Loucy (cell line): ENCODE measurements around the gene RAMACL.

ENCODE experiments used
- H2AFZ ChIP-seq: fragments of 200-600 bp; sonication (generic); 2 replicates; pipeline ENCODE4 v1.6.0; 2016; ENCODE audit warnings: antibody characterized with exemption, mild to moderate bottlenecking, low read length, moderate library complexity
- H3F3A ChIP-seq: fragments of 200-600 bp; 2 replicates; pipeline ENCODE4 v1.6.0; 2016; ENCODE audit warnings: antibody characterized with exemption, low read depth, mild to moderate bottlenecking
- H3K27me3 ChIP-seq: fragments of 200-600 bp; sonication (generic); 2 replicates; pipeline ENCODE4 v1.6.1; 2014; ENCODE audit warnings: low read length, mild to moderate bottlenecking; ENCODE audit not compliant: insufficient read depth, poor library complexity, severe bottlenecking
- H3K36me3 ChIP-seq: fragments of 200-600 bp; sonication (generic); 2 replicates; pipeline ENCODE4 v1.6.1; 2016; ENCODE audit warnings: low read length; ENCODE audit not compliant: insufficient read depth
- H3K4me1 ChIP-seq: fragments of 200-600 bp; sonication (generic); 2 replicates; pipeline ENCODE4 v1.5.1; 2014; ENCODE audit warnings: low read length, mild to moderate bottlenecking; ENCODE audit not compliant: insufficient read depth, poor library complexity, severe bottlenecking
- H3K4me2 ChIP-seq: fragments of 200-600 bp; sonication (generic); 2 replicates; pipeline ENCODE4 v1.6.0; 2014; ENCODE audit warnings: antibody characterized with exemption, low read length, low read depth, mild to moderate bottlenecking; ENCODE audit not compliant: poor library complexity, severe bottlenecking
- H3K4me3 ChIP-seq: fragments of 200-600 bp; sonication (generic); 2 replicates; pipeline ENCODE4 v1.5.1; 2014; ENCODE audit warnings: low read length, mild to moderate bottlenecking, mixed read lengths; ENCODE audit not compliant: poor library complexity, severe bottlenecking
- H3K79me2 ChIP-seq: fragments of 200-600 bp; sonication (generic); 2 replicates; pipeline ENCODE4 v1.6.1; 2014; ENCODE audit warnings: low read length; ENCODE audit not compliant: insufficient read depth
- H3K9ac ChIP-seq: fragments of 200-600 bp; sonication (generic); 2 replicates; pipeline ENCODE4 v1.6.0; 2014; ENCODE audit warnings: mild to moderate bottlenecking, low read depth, low read length, moderate library complexity; ENCODE audit not compliant: poor library complexity, severe bottlenecking
- H3K9me2 ChIP-seq: fragments of 200-600 bp; sonication (generic); replicated peaks from 2 replicates; pipeline ENCODE4 v1.6.1; 2016; ENCODE audit warnings: low read depth, low read length, mixed read lengths
- H3K9me3 ChIP-seq: fragments of 200-600 bp; sonication (generic); 2 replicates; pipeline ENCODE4 v1.6.1; 2014; ENCODE audit warnings: mild to moderate bottlenecking, antibody characterized with exemption, low read length, low read depth; ENCODE audit not compliant: insufficient read depth
- H4K20me1 ChIP-seq: fragments of 200-600 bp; sonication (generic); 2 replicates; pipeline ENCODE4 v1.6.0; 2014; ENCODE audit warnings: antibody characterized with exemption, low read length, mild to moderate bottlenecking; ENCODE audit not compliant: insufficient read depth, poor library complexity, severe bottlenecking
- CTCF ChIP-seq: fragments of 200-600 bp; sonication (generic); conservative IDR thresholded peaks from 2 replicates; pipeline ENCODE4 v1.5.1; 2014; ENCODE audit warnings: mild to moderate bottlenecking, antibody characterized with exemption, low read length
- EZH2phosphoT487 ChIP-seq: fragments of 200-600 bp; IDR thresholded peaks from 2 replicates; pipeline ENCODE4 v1.6.1; 2018; ENCODE audit warnings: antibody characterized with exemption, mild to moderate bottlenecking, moderate library complexity, borderline replicate concordance

Gene RAMACL

GRCh38 chr6:166556863-166557322 is 29.6 kb downstream of the RAMACL start:
- Histone ChIP-seq H4K20me1 (no peaks in the 10 kb centered on the region), H3K9me3 (no peaks in the 10 kb centered on the region), H3K4me2 (no peak overlapping the region), H2AFZ (no peak overlapping the region), H3K4me3 (no peak overlapping the region), H3K27me3 (no peaks in the 10 kb centered on the region), H3K9ac (no peak overlapping the region), H3K9me2 (no peaks in the 10 kb centered on the region), H3K4me1 (peaks cover 14% of the 10 kb centered on the region), H3K79me2 (no peaks in the 10 kb centered on the region), H3K36me3 (no peaks in the 10 kb centered on the region), H3F3A (no peaks in the 10 kb centered on the region)
- TF ChIP-seq EZH2phosphoT487 (no peak), CTCF (no peak)

GRCh38 chr6:166556336-166556735 is 30.1 kb downstream of the RAMACL start:
- H3K4me3 ChIP-seq = no peak overlapping the region
- H3K9ac ChIP-seq = no peak overlapping the region
- H3K4me2 ChIP-seq = no peak overlapping the region
- no peaks in the 10 kb centered on the region for H3K9me3 ChIP-seq
- TF ChIP-seq EZH2phosphoT487 (no peak), CTCF (no peak)
- H3K36me3 ChIP-seq = no peaks in the 10 kb centered on the region
- H3K4me1 ChIP-seq = peaks cover 14% of the 10 kb centered on the region
- no peak overlapping the region for H2AFZ ChIP-seq
- no peaks in the 10 kb centered on the region for H3F3A ChIP-seq
- no peaks in the 10 kb centered on the region for H4K20me1 ChIP-seq
- no peaks in the 10 kb centered on the region for H3K27me3 ChIP-seq
- no peaks in the 10 kb centered on the region for H3K79me2 ChIP-seq
- no peaks in the 10 kb centered on the region for H3K9me2 ChIP-seq

GRCh38 chr6:166555086-166555485 is 31.4 kb downstream of the RAMACL start:
- H3K9me3 ChIP-seq = no peaks in the 10 kb centered on the region
- no peak overlapping the region for H3K4me3 ChIP-seq
- no peaks in the 10 kb centered on the region for H3K27me3 ChIP-seq
- H3K79me2 ChIP-seq = no peaks in the 10 kb centered on the region
- no peaks in the 10 kb centered on the region for H4K20me1 ChIP-seq
- no peak overlapping the region for H3K9ac ChIP-seq
- no peak overlapping the region for H3K4me2 ChIP-seq
- H3F3A ChIP-seq = no peaks in the 10 kb centered on the region
- H3K36me3 ChIP-seq = no peaks in the 10 kb centered on the region
- H3K4me1 ChIP-seq = peaks cover 14% of the 10 kb centered on the region
- H2AFZ ChIP-seq = no peak overlapping the region
- no peaks in the 10 kb centered on the region for H3K9me2 ChIP-seq
- TF ChIP-seq CTCF (no peak), EZH2phosphoT487 (no peak)
